ENCODE measurements around the gene NEUROG1. TPM values are rescaled to one million over a fixed set of nuclear protein-coding genes. Genes with fewer than 3 reads are reported as not detected.

The NEUROG1 gene
- polyA plus RNA-seq, 1 donor from 2014 or later = not detected

GRCh38 chr5:135538261-135538660 is 2.5 kb upstream of the NEUROG1 start:
- no peak overlapping the region for H3K4me2 ChIP-seq (ENCODE audit: low read length)
- no peaks in the 10 kb centered on the region for H3K79me2 ChIP-seq (replicated peaks; ENCODE audit: insufficient read depth, low read length)
- H3K9me2 ChIP-seq (ENCODE audit: insufficient read depth, low read length) = no peaks in the 10 kb centered on the region
- H3F3A ChIP-seq (ENCODE audit: insufficient read depth, low read length, poor library complexity, severe bottlenecking) = peaks cover 5% of the 10 kb centered on the region
- no peaks in the 10 kb centered on the region for H3K9me3 ChIP-seq (ENCODE audit: low read length)
- no peak overlapping the region for H3K4me3 ChIP-seq (ENCODE audit: low read length)
- H2AFZ ChIP-seq (ENCODE audit: low read depth, low read length) = no peak overlapping the region
- H3K27ac ChIP-seq (ENCODE audit: low read length) = no peak overlapping the region
- H3K27me3 ChIP-seq (ENCODE audit: insufficient read depth, low read depth, low read length) = peaks cover 100% of the 10 kb centered on the region
- H3K36me3 ChIP-seq (ENCODE audit: insufficient read depth, low read length) = no peaks in the 10 kb centered on the region
- no peak overlapping the region for H3K9ac ChIP-seq (ENCODE audit: low read length)
- H4K20me1 ChIP-seq (ENCODE audit: insufficient read depth) = no peaks in the 10 kb centered on the region
- no peak for TF ChIP-seq RAD21 (conservative IDR thresholded peaks at IDR 0.05)
- no peak for TF ChIP-seq EP300 (conservative IDR thresholded peaks at IDR 0.05; ENCODE audit: poor library complexity, severe bottlenecking)
- no peak for TF ChIP-seq POLR2AphosphoS5 (IDR thresholded peaks at IDR 0.05)
- TF ChIP-seq MXI1 (conservative IDR thresholded peaks at IDR 0.05; ENCODE audit: poor library complexity, severe bottlenecking) = no peak
- no peak for TF ChIP-seq REST (IDR thresholded peaks at IDR 0.05; ENCODE audit: borderline replicate concordance)
- TF ChIP-seq SMC3 (conservative IDR thresholded peaks at IDR 0.05; ENCODE audit: poor library complexity) = no peak
- no peak for TF ChIP-seq TAF1 (IDR thresholded peaks at IDR 0.05; ENCODE audit: low read depth)

GRCh38 chr5:135537745-135538144 is 2.0 kb upstream of the NEUROG1 start:
- Histone ChIP-seq H3K27ac (ENCODE audit: low read length) (no peak overlapping the region), H3F3A (ENCODE audit: insufficient read depth, low read length, poor library complexity, severe bottlenecking) (peaks cover 5% of the 10 kb centered on the region), H3K79me2 (replicated peaks; ENCODE audit: insufficient read depth, low read length) (no peaks in the 10 kb centered on the region), H3K4me3 (ENCODE audit: low read length) (no peak overlapping the region), H2AFZ (ENCODE audit: low read depth, low read length) (no peak overlapping the region), H3K9ac (ENCODE audit: low read length) (no peak overlapping the region), H3K9me3 (ENCODE audit: low read length) (no peaks in the 10 kb centered on the region), H3K27me3 (ENCODE audit: insufficient read depth, low read depth, low read length) (peaks cover 100% of the 10 kb centered on the region), H3K4me2 (ENCODE audit: low read length) (no peak overlapping the region), H3K36me3 (ENCODE audit: insufficient read depth, low read length) (no peaks in the 10 kb centered on the region), H3K9me2 (ENCODE audit: insufficient read depth, low read length) (no peaks in the 10 kb centered on the region), H4K20me1 (ENCODE audit: insufficient read depth) (no peaks in the 10 kb centered on the region)
- no peak for TF ChIP-seq EP300 (conservative IDR thresholded peaks at IDR 0.05; ENCODE audit: poor library complexity, severe bottlenecking)

GRCh38 chr5:135537271-135537670 is 1.5 kb upstream of the NEUROG1 start:
- H3K79me2 ChIP-seq (replicated peaks; ENCODE audit: insufficient read depth, low read length) = no peaks in the 10 kb centered on the region
- TF ChIP-seq RAD21 (conservative IDR thresholded peaks at IDR 0.05) = no peak
- no peak for TF ChIP-seq TAF1 (IDR thresholded peaks at IDR 0.05; ENCODE audit: low read depth)
- no peak for TF ChIP-seq EZH2 (IDR thresholded peaks at IDR 0.05; ENCODE audit: borderline replicate concordance, insufficient read depth, low read length, poor library complexity, severe bottlenecking)
- TF ChIP-seq REST (IDR thresholded peaks at IDR 0.05; ENCODE audit: borderline replicate concordance) = no peak
- no peak for TF ChIP-seq EP300 (conservative IDR thresholded peaks at IDR 0.05; ENCODE audit: poor library complexity, severe bottlenecking)
- TF ChIP-seq MXI1 (conservative IDR thresholded peaks at IDR 0.05; ENCODE audit: poor library complexity, severe bottlenecking) = no peak
- TF ChIP-seq CTCF (IDR thresholded peaks at IDR 0.05; ENCODE audit: poor library complexity, severe bottlenecking) = no peak
- no peak for TF ChIP-seq POLR2AphosphoS5 (IDR thresholded peaks at IDR 0.05)
- TF ChIP-seq SMC3 (conservative IDR thresholded peaks at IDR 0.05; ENCODE audit: poor library complexity) = no peak
- no peaks in the 10 kb centered on the region for H3K36me3 ChIP-seq (ENCODE audit: insufficient read depth, low read length)
- no peak overlapping the region for H3K4me2 ChIP-seq (ENCODE audit: low read length)
- peaks cover 100% of the 10 kb centered on the region for H3K27me3 ChIP-seq (ENCODE audit: insufficient read depth, low read depth, low read length)
- no peaks in the 10 kb centered on the region for H3K9me3 ChIP-seq (ENCODE audit: low read length)
- H3K27ac ChIP-seq (ENCODE audit: low read length) = no peak overlapping the region
- H3K9ac ChIP-seq (ENCODE audit: low read length) = no peak overlapping the region
- H3K4me3 ChIP-seq (ENCODE audit: low read length) = no peak overlapping the region
- no peaks in the 10 kb centered on the region for H4K20me1 ChIP-seq (ENCODE audit: insufficient read depth)
- peaks cover 5% of the 10 kb centered on the region for H3F3A ChIP-seq (ENCODE audit: insufficient read depth, low read length, poor library complexity, severe bottlenecking)
- no peak overlapping the region for H2AFZ ChIP-seq (ENCODE audit: low read depth, low read length)
- H3K9me2 ChIP-seq (ENCODE audit: insufficient read depth, low read length) = no peaks in the 10 kb centered on the region
